ENCODE results near the gene CDC123.

DNA sequence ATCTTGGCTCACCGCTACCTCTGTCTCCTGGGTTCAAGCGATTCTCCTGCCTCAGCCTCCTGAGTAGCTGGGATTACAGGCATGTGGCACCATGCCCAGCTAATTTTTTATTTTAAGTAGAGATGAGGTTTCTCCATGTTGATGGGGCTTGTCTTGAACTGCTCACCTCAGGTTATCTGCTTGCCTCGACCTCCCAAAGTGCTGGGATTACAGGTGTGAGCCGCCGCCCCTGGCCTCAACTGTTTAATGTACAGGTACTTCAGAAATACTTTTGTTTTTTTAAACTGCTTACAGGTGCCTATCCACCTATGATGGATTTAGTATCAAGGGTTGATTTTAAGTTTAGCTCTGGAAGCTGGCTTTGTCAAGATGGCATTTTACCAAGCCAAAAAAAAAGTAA, 55.6 kb downstream of the CDC123 start:
- TF ChIP-seq POLR2AphosphoS5 (IDR thresholded peaks at IDR 0.05) (no peak), EP300 (IDR thresholded peaks at IDR 0.05) (no peak), CTCF (IDR thresholded peaks at IDR 0.05) (no peak), POLR2A (IDR thresholded peaks at IDR 0.05) (no peak)

Data from sigmoid colon (tissue), 4 donors.